GM12864 (cell line): ENCODE data around the gene ASMTL.
"Not testable (repeated sequence)": the region's sequence is repeated elsewhere in the genome, so short reads cannot be mapped to it uniquely, and the experiment has no call there.

Experiments used
- DNase-seq: peaks from one replicate; pipeline ENCODE4 v3.0.0-alpha.2; 2011; ENCODE audit warnings: low read depth
- H3K4me3 ChIP-seq: 2 replicates; pipeline ENCODE4 v1.5.1; 2011; ENCODE audit warnings: mild to moderate bottlenecking, low read depth, low read length, control low read depth
- CTCF ChIP-seq: IDR thresholded peaks from 2 replicates; pipeline ENCODE4 v1.5.1; 2011; ENCODE audit warnings: low read depth, mild to moderate bottlenecking, moderate library complexity, low read length, control low read depth, inconsistent platforms; ENCODE audit errors: missing control alignments

Gene ASMTL

GRCh38 chrX:1434871-1435240 is 17.9 kb downstream of the ASMTL start:
- no peak for TF ChIP-seq CTCF
- no peak for DNase-seq

GRCh38 chrX:1433646-1434357 is 18.9 kb downstream of the ASMTL start:
- no peak overlapping the region for H3K4me3 ChIP-seq
- DNase-seq, result no peak
- no peak for TF ChIP-seq CTCF

More at GRCh38 chrX:1434871-1435240, 17.9 kb downstream of the ASMTL start:
- no peak overlapping the region for H3K4me3 ChIP-seq

GRCh38 chrX:1430451-1430850 is 22.3 kb downstream of the ASMTL start:
- no peak for TF ChIP-seq CTCF
- no peak overlapping the region for H3K4me3 ChIP-seq
- no peak for DNase-seq

GRCh38 chrX:1427756-1428155 is 25.0 kb downstream of the ASMTL start:
- H3K4me3 ChIP-seq, result no peak overlapping the region
- TF ChIP-seq CTCF, result no peak
- DNase-seq, result no peak

- not testable (repeated sequence) for H3K4me3 ChIP-seq, DNase-seq
Observed at GRCh38 chrX:1426321-1426720, 26.4 kb downstream of the ASMTL start.

GRCh38 chrX:1425381-1425780 is 27.3 kb downstream of the ASMTL start:
- TF ChIP-seq CTCF, result no peak
- no peak overlapping the region for H3K4me3 ChIP-seq
- no peak for DNase-seq

- DNase-seq, result no peak
- TF ChIP-seq CTCF, result no peak
- H3K4me3 ChIP-seq, result no peak overlapping the region
Observed at GRCh38 chrX:1424147-1424851, 28.4 kb downstream of the ASMTL start.
